SK-N-SH treated with all-trans-retinoic acid at 6 μM for 48 hours (cell line): ENCODE measurements around the gene CALN1.

Experiments used
- ATAC-seq: fragments of 200-7000 bp; cut with Tn5 transposase; 3 replicates; pipeline ENCODE4 v1.9.1; 2020; ENCODE audit warnings: mild to moderate bottlenecking, moderate library complexity
- BACH2 ChIP-seq: fragments of 250-450 bp; sonication (Bioruptor Pico); IDR thresholded peaks from 2 replicates; pipeline ENCODE4 v1.9.0; 2021; ENCODE audit warnings: mild to moderate bottlenecking, borderline replicate concordance
- ESRRG ChIP-seq: fragments of 250-450 bp; sonication (Bioruptor Pico); IDR thresholded peaks from 2 replicates; pipeline ENCODE4 v1.6.1; 2021; ENCODE audit warnings: mild to moderate bottlenecking
- GLIS3 ChIP-seq: fragments of 250-450 bp; sonication (Bioruptor Pico); IDR thresholded peaks from 2 replicates; pipeline ENCODE4 v1.5.0; 2020; ENCODE audit warnings: mild to moderate bottlenecking, moderate library complexity
- OSR1 ChIP-seq: fragments of 250-450 bp; sonication (Bioruptor Pico); IDR thresholded peaks from 2 replicates; pipeline ENCODE4 v1.8.0; 2022; ENCODE audit warnings: moderate library complexity, mild to moderate bottlenecking, inconsistent platforms
- PPARA ChIP-seq: fragments of 250-450 bp; sonication (Bioruptor Pico); IDR thresholded peaks from 2 replicates; pipeline ENCODE4 v1.5.0; 2020; ENCODE audit warnings: mild to moderate bottlenecking, borderline replicate concordance
- RARB ChIP-seq: fragments of 250-450 bp; sonication (Bioruptor Pico); IDR thresholded peaks from 2 replicates; pipeline ENCODE4 v1.8.0; 2021; ENCODE audit warnings: mild to moderate bottlenecking, moderate library complexity
- SNAI2 ChIP-seq: fragments of 250-450 bp; sonication (Bioruptor Pico); IDR thresholded peaks from 2 replicates; pipeline ENCODE4 v1.5.0; 2020; ENCODE audit warnings: mild to moderate bottlenecking, moderate library complexity
- TOX ChIP-seq: fragments of 250-450 bp; sonication (Bioruptor Pico); IDR thresholded peaks from 2 replicates; pipeline ENCODE4 v1.8.0; 2021; ENCODE audit warnings: mild to moderate bottlenecking, moderate library complexity, borderline replicate concordance
- ZC3H10 ChIP-seq: fragments of 250-450 bp; sonication (Bioruptor Pico); IDR thresholded peaks from 2 replicates; pipeline ENCODE4 v1.5.1; 2021; ENCODE audit warnings: mild to moderate bottlenecking, moderate library complexity
- ZFP3 ChIP-seq: fragments of 250-450 bp; sonication (Bioruptor Pico); IDR thresholded peaks from 2 replicates; pipeline ENCODE4 v1.5.0; 2020; ENCODE audit warnings: mild to moderate bottlenecking, moderate library complexity
- ZFP30 ChIP-seq: fragments of 450-650 bp; formaldehyde crosslinking; IDR thresholded peaks from 2 replicates; pipeline ENCODE4 v1.5.0; 2022; ENCODE audit warnings: mild to moderate bottlenecking, moderate library complexity
- ZNF565 ChIP-seq: fragments of 450-650 bp; formaldehyde crosslinking; conservative IDR thresholded peaks from 2 replicates; pipeline ENCODE4 v1.5.0; 2020; ENCODE audit warnings: low read depth, mild to moderate bottlenecking, moderate library complexity
- ZNF8 ChIP-seq: fragments of 450-650 bp; formaldehyde crosslinking; IDR thresholded peaks from 2 replicates; pipeline ENCODE4 v1.5.0; 2020; ENCODE audit warnings: mild to moderate bottlenecking, moderate library complexity
- TF ChIP-seq, protein P1 (sequence below): fragments of 250-450 bp; sonication (Bioruptor Pico); IDR thresholded peaks from 2 replicates; pipeline ENCODE4 v1.5.0; 2020; ENCODE audit warnings: mild to moderate bottlenecking, moderate library complexity
- TF ChIP-seq, protein P2 (sequence below): fragments of 250-450 bp; sonication (Bioruptor Pico); IDR thresholded peaks from 2 replicates; pipeline ENCODE4 v1.5.1; 2020; ENCODE audit warnings: low read depth, mild to moderate bottlenecking, moderate library complexity
- TF ChIP-seq, protein P3 (sequence below): fragments of 250-450 bp; sonication (Bioruptor Pico); IDR thresholded peaks from 2 replicates; pipeline ENCODE4 v1.5.1; 2021; ENCODE audit warnings: mild to moderate bottlenecking, moderate library complexity
- TF ChIP-seq, protein P4 (sequence below): fragments of 250-450 bp; sonication (Bioruptor Pico); IDR thresholded peaks from 2 replicates; pipeline ENCODE4 v1.8.0; 2020; ENCODE audit warnings: mild to moderate bottlenecking, moderate library complexity, borderline replicate concordance
- TF ChIP-seq, protein P5 (sequence below): fragments of 250-450 bp; sonication (Bioruptor Pico); IDR thresholded peaks from 2 replicates; pipeline ENCODE4 v1.8.0; 2021; ENCODE audit warnings: low read depth, mild to moderate bottlenecking, moderate library complexity, borderline replicate concordance

Gene CALN1

DNA sequence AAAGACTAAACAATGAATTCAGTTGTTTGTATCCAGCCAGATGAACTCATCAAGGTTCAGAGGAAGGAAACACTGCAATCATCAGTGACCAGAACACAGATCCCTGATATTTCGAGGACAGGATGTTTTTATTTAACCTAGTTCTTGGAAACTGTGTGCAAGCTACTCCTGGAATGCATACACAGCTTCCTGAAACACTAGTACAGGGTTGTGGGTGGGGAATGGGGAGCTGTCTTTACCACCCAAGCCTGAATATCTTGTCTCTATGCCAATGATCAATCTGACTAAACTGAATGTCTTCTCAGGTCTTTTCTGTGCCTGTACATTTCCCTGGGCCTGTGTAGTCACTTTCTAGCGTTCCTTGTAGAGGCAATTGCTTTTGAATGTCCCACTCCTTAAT, 374.6 kb downstream of the CALN1 start:
- TF ChIP-seq, protein P1, sequence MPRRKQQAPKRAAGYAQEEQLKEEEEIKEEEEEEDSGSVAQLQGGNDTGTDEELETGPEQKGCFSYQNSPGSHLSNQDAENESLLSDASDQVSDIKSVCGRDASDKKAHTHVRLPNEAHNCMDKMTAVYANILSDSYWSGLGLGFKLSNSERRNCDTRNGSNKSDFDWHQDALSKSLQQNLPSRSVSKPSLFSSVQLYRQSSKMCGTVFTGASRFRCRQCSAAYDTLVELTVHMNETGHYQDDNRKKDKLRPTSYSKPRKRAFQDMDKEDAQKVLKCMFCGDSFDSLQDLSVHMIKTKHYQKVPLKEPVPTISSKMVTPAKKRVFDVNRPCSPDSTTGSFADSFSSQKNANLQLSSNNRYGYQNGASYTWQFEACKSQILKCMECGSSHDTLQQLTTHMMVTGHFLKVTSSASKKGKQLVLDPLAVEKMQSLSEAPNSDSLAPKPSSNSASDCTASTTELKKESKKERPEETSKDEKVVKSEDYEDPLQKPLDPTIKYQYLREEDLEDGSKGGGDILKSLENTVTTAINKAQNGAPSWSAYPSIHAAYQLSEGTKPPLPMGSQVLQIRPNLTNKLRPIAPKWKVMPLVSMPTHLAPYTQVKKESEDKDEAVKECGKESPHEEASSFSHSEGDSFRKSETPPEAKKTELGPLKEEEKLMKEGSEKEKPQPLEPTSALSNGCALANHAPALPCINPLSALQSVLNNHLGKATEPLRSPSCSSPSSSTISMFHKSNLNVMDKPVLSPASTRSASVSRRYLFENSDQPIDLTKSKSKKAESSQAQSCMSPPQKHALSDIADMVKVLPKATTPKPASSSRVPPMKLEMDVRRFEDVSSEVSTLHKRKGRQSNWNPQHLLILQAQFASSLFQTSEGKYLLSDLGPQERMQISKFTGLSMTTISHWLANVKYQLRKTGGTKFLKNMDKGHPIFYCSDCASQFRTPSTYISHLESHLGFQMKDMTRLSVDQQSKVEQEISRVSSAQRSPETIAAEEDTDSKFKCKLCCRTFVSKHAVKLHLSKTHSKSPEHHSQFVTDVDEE, result no peak
- TF ChIP-seq ESRRG (CRISPR knock-in tag) (no peak), PPARA (no peak), SNAI2 (no peak), GLIS3 (CRISPR knock-in tag) (no peak), ZFP30 (no peak), RARB (no peak), ZC3H10 (CRISPR knock-in tag) (no peak), ZNF8 (no peak), TOX (CRISPR knock-in tag) (no peak)
- TF ChIP-seq, protein P2, sequence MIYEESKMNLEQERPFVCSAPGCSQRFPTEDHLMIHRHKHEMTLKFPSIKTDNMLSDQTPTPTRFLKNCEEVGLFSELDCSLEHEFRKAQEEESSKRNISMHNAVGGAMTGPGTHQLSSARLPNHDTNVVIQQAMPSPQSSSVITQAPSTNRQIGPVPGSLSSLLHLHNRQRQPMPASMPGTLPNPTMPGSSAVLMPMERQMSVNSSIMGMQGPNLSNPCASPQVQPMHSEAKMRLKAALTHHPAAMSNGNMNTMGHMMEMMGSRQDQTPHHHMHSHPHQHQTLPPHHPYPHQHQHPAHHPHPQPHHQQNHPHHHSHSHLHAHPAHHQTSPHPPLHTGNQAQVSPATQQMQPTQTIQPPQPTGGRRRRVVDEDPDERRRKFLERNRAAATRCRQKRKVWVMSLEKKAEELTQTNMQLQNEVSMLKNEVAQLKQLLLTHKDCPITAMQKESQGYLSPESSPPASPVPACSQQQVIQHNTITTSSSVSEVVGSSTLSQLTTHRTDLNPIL (CRISPR knock-in tag), result no peak
- TF ChIP-seq, protein P3, sequence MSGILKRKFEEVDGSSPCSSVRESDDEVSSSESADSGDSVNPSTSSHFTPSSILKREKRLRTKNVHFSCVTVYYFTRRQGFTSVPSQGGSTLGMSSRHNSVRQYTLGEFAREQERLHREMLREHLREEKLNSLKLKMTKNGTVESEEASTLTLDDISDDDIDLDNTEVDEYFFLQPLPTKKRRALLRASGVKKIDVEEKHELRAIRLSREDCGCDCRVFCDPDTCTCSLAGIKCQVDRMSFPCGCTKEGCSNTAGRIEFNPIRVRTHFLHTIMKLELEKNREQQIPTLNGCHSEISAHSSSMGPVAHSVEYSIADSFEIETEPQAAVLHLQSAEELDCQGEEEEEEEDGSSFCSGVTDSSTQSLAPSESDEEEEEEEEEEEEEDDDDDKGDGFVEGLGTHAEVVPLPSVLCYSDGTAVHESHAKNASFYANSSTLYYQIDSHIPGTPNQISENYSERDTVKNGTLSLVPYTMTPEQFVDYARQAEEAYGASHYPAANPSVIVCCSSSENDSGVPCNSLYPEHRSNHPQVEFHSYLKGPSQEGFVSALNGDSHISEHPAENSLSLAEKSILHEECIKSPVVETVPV (CRISPR knock-in tag), result no peak
- no peak for ATAC-seq

DNA sequence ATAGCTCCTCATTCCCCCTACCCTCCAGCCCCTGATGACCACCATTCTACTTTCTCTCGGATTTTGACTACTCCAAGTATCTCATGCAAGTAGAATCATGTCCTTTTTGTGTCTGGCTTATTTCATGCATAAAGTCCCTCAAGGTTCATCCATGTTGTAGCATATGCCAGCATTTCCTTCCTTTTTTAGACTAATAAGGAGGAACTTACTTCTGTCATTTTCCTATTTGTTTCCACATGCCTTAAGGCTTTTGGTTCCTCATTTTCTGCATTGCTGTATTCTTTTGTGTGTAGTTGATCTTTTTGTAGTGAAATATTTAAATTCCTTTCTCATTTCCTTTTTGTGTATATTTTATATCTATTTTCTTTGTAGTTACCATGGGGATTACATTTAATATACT, 376.9 kb downstream of the CALN1 start:
- no peak for ATAC-seq
- TF ChIP-seq, protein P2 (CRISPR knock-in tag), result no peak
- no peak for TF ChIP-seq ZNF565 (CRISPR knock-in tag)
- TF ChIP-seq, protein P1, result no peak
- TF ChIP-seq BACH2, result no peak
- no peak for TF ChIP-seq ESRRG (CRISPR knock-in tag)
- no peak for TF ChIP-seq OSR1 (CRISPR knock-in tag)
- no peak for TF ChIP-seq PPARA
- TF ChIP-seq ZFP3 (CRISPR knock-in tag), result no peak
- TF ChIP-seq RARB, result no peak
- no peak for TF ChIP-seq ZNF8
- TF ChIP-seq, protein P4, sequence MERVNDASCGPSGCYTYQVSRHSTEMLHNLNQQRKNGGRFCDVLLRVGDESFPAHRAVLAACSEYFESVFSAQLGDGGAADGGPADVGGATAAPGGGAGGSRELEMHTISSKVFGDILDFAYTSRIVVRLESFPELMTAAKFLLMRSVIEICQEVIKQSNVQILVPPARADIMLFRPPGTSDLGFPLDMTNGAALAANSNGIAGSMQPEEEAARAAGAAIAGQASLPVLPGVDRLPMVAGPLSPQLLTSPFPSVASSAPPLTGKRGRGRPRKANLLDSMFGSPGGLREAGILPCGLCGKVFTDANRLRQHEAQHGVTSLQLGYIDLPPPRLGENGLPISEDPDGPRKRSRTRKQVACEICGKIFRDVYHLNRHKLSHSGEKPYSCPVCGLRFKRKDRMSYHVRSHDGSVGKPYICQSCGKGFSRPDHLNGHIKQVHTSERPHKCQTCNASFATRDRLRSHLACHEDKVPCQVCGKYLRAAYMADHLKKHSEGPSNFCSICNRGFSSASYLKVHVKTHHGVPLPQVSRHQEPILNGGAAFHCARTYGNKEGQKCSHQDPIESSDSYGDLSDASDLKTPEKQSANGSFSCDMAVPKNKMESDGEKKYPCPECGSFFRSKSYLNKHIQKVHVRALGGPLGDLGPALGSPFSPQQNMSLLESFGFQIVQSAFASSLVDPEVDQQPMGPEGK (CRISPR knock-in tag), result no peak
- TF ChIP-seq, protein P5, sequence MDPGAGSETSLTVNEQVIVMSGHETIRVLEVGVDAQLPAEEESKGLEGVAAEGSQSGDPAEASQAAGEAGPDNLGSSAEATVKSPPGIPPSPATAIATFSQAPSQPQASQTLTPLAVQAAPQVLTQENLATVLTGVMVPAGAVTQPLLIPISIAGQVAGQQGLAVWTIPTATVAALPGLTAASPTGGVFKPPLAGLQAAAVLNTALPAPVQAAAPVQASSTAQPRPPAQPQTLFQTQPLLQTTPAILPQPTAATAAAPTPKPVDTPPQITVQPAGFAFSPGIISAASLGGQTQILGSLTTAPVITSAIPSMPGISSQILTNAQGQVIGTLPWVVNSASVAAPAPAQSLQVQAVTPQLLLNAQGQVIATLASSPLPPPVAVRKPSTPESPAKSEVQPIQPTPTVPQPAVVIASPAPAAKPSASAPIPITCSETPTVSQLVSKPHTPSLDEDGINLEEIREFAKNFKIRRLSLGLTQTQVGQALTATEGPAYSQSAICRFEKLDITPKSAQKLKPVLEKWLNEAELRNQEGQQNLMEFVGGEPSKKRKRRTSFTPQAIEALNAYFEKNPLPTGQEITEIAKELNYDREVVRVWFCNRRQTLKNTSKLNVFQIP, result no peak
